ENCODE measurements around the gene WDR18. TPM values are rescaled to one million over a fixed set of nuclear protein-coding genes. Genes with fewer than 3 reads are reported as not detected.
A peak's percentile ranks its signal among the peaks of the same experiment; 100 is the strongest.

WDR18 gene
- total RNA-seq, 1 experiment from 2014 or later: 96.8 TPM

DNA sequence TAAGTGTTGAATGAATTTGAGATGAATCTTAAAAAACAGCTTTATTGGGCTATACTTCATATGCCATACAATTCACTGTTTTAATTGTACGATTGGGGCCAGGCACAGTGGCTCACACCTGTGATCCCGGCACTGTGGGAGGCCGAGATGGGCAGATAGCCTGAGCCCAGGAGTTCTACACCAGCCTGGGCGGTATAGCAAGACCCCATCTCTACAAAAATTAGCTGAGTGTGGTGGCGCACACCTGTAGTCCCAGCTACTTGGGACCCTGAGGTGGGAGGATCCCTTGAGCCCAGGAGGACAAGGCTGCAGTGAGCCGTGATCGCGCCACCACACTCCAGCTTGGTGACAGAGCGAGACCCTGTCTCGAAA is 48.0 kb upstream of the WDR18 start:
- H3K4me1 Mint-ChIP-seq (ENCODE audit: low read depth, unreplicated experiment): no peaks in the 10 kb centered on the region
- H3K4me3 Mint-ChIP-seq (ENCODE audit: unreplicated experiment): no peak overlapping the region
- ChIA-PET POLR2A (no interaction called here), CTCF (no interaction called here)
- peaks cover 4% of the 10 kb centered on the region for H3K36me3 ChIP-seq (ENCODE audit: control insufficient read depth, insufficient read depth, low read length)
- peaks cover 10% of the 10 kb centered on the region for H3K4me1 ChIP-seq
- no peak for DNase-seq
- no peak overlapping the region for H3K4me3 ChIP-seq (ENCODE audit: low read depth, low read length)
- no peaks in the 10 kb centered on the region for H3K27me3 Mint-ChIP-seq (ENCODE audit: insufficient read depth, unreplicated experiment)
- peaks cover 93% of the 10 kb centered on the region for H3K36me3 Mint-ChIP-seq (ENCODE audit: insufficient read depth, unreplicated experiment)
- H3K27ac Mint-ChIP-seq (ENCODE audit: unreplicated experiment): no peak overlapping the region
- TF ChIP-seq, protein P1, sequence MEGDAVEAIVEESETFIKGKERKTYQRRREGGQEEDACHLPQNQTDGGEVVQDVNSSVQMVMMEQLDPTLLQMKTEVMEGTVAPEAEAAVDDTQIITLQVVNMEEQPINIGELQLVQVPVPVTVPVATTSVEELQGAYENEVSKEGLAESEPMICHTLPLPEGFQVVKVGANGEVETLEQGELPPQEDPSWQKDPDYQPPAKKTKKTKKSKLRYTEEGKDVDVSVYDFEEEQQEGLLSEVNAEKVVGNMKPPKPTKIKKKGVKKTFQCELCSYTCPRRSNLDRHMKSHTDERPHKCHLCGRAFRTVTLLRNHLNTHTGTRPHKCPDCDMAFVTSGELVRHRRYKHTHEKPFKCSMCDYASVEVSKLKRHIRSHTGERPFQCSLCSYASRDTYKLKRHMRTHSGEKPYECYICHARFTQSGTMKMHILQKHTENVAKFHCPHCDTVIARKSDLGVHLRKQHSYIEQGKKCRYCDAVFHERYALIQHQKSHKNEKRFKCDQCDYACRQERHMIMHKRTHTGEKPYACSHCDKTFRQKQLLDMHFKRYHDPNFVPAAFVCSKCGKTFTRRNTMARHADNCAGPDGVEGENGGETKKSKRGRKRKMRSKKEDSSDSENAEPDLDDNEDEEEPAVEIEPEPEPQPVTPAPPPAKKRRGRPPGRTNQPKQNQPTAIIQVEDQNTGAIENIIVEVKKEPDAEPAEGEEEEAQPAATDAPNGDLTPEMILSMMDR (IDR thresholded peaks at IDR 0.05; ENCODE audit: insufficient read depth in 1 of 2, low read depth in 1 of 2, low read length in 1 of 2, severe bottlenecking in 1 of 2, unreplicated experiment in 1 of 2): no peak
- no peaks in the 10 kb centered on the region for H3K9me3 Mint-ChIP-seq (ENCODE audit: unreplicated experiment)
- H3K27me3 ChIP-seq (replicated peaks; ENCODE audit: control insufficient read depth, insufficient read depth, low read length): no peaks in the 10 kb centered on the region
- BruUV-seq (replicated peaks): no TSS peak
- no peaks in the 10 kb centered on the region for H3K9me3 ChIP-seq
- intact Hi-C loops (cut with micrococcal nuclease; ENCODE audit: unreplicated experiment): no loop called here

DNA sequence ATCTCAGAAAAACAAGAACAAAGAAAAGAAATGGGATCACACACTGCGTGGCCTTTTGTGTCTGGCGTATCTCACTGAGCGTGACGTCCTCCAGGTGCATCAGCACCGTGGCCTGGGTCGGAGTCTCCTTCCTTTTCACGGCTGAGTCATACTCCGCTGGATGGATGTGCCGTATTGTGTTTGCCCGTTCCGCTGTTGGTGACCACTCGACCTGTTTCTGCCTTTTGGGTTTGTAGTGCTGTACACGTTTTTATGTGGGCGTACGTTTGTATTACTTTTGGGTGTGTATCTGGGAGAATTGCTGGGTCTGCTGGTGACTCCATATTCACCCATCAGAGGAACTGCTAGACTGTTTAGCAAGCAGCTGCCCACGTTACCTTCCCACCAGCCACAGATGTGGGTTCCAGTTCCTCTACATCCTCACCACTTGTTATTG is 46.9 kb upstream of the WDR18 start:
- no peak overlapping the region for H3K27ac Mint-ChIP-seq (ENCODE audit: unreplicated experiment)

DNA sequence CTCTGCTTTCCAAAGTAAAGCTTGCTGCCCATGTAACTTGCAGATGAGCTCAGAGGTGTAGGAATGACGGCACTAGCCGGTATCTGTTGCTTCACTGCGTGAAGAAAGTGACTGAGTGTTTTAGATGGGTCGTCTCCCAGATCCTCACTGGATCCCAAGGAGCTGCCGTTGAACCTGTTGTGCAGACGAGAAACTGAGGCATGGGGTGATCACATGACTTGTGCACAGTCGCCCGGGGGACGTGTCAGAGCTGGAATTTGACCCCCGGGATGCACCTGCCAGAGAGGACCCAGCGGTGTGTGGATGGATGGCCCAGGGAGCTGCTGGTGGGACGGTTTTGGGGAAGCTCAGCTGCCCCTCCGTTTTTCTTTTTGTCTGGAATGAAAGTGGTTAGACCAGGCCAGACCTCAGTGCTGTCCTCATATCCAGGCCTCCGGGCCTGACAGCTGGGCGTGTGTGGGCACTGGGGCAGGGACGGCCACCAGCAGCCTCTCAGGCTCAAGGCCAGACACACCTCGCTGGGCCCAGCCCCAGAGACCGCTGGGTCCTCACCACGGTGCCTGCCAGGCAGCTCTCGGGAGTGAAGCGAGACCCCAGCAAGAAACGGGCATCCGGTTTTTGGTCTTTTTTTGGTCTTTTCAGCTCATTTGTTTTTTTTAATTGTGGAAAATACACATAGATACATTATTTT is 45.8 kb upstream of the WDR18 start:
- Histone ChIP-seq H3K4me3 (ENCODE audit: low read depth, low read length) (no peak overlapping the region), H3K27me3 (replicated peaks; ENCODE audit: control insufficient read depth, insufficient read depth, low read length) (no peaks in the 10 kb centered on the region), H3K36me3 (ENCODE audit: control insufficient read depth, insufficient read depth, low read length) (peaks cover 5% of the 10 kb centered on the region), H3K4me1 (no peaks in the 10 kb centered on the region; the same call in 1 of the 2 replicates), H3K9me3 (no peaks in the 10 kb centered on the region)
- Mint-ChIP-seq H3K36me3 (ENCODE audit: insufficient read depth, unreplicated experiment) (peaks cover 93% of the 10 kb centered on the region), H3K4me3 (ENCODE audit: unreplicated experiment) (no peak overlapping the region), H3K27me3 (ENCODE audit: insufficient read depth, unreplicated experiment) (no peaks in the 10 kb centered on the region), H3K4me1 (ENCODE audit: low read depth, unreplicated experiment) (no peaks in the 10 kb centered on the region), H3K27ac (ENCODE audit: unreplicated experiment) (no peak overlapping the region), H3K9me3 (ENCODE audit: unreplicated experiment) (no peaks in the 10 kb centered on the region)
- BruUV-seq (replicated peaks): no TSS peak
- TF ChIP-seq, protein P1 (IDR thresholded peaks at IDR 0.05; ENCODE audit: insufficient read depth in 1 of 2, low read depth in 1 of 2, low read length in 1 of 2, severe bottlenecking in 1 of 2, unreplicated experiment in 1 of 2): no peak
- ChIA-PET CTCF (interaction anchor here (0.6 to 1.3 kb wide), 5 partner anchors 8 to 314 kb away, joined by 3 to 6 read pairs (median 4); no protein-coding TSS in a partner anchor), POLR2A (no interaction called here)
- intact Hi-C loops (cut with micrococcal nuclease; ENCODE audit: unreplicated experiment): no loop called here
- DNase-seq: no peak

More for the DNA sequence above, 46.9 kb upstream of the WDR18 start:
- intact Hi-C loops (cut with micrococcal nuclease; ENCODE audit: unreplicated experiment): no loop called here
- BruUV-seq (replicated peaks): TSS peak; percentile 15
- Histone ChIP-seq H3K4me3 (ENCODE audit: low read depth, low read length) (no peak overlapping the region), H3K9me3 (no peaks in the 10 kb centered on the region), H3K27me3 (replicated peaks; ENCODE audit: control insufficient read depth, insufficient read depth, low read length) (no peaks in the 10 kb centered on the region), H3K4me1 (peaks cover 9% of the 10 kb centered on the region), H3K36me3 (ENCODE audit: control insufficient read depth, insufficient read depth, low read length) (peaks cover 5% of the 10 kb centered on the region)
- Mint-ChIP-seq H3K4me3 (ENCODE audit: unreplicated experiment) (no peak overlapping the region), H3K4me1 (ENCODE audit: low read depth, unreplicated experiment) (no peaks in the 10 kb centered on the region), H3K27me3 (ENCODE audit: insufficient read depth, unreplicated experiment) (no peaks in the 10 kb centered on the region), H3K36me3 (ENCODE audit: insufficient read depth, unreplicated experiment) (peaks cover 93% of the 10 kb centered on the region), H3K9me3 (ENCODE audit: unreplicated experiment) (no peaks in the 10 kb centered on the region)
- ChIA-PET CTCF (interaction anchor here (1.3 kb wide), 1 partner anchor 34 kb away, joined by 6 read pairs; no protein-coding TSS in a partner anchor), POLR2A (no interaction called here)
- no peak for DNase-seq
- TF ChIP-seq, protein P1 (IDR thresholded peaks at IDR 0.05; ENCODE audit: insufficient read depth in 1 of 2, low read depth in 1 of 2, low read length in 1 of 2, severe bottlenecking in 1 of 2, unreplicated experiment in 1 of 2): no peak
